ENCODE data around the gene DDX4. TPM values are rescaled to one million over a fixed set of nuclear protein-coding genes. Genes with fewer than 3 reads are reported as not detected.

The DDX4 gene
- not detected for total RNA-seq

GRCh38 chr5:55737793-55738192, at the start of gene DDX4:
Gene DDX4 (plus strand): TSS chr5:55738061. CDS start chr5:55738964, 903 bp downstream.
- Histone ChIP-seq H3K4me3 (no peak within 1 kb of the TSS), H3K27me3 (no peaks in the 10 kb centered on the region), H3K4me1 (no peaks in the 10 kb centered on the region), H3K36me3 (no peaks in the 10 kb centered on the region), H3K9me3 (no peaks in the 10 kb centered on the region), H3K27ac (no peak within 1 kb of the TSS)
- 96% methylated on average over 14 of the region's 31 CpGs; no CpG with 5 or more reads in 1 of the 2 donors for WGBS, 2 donors (ENCODE audit: low coverage in 1 of 2)
- ATAC-seq: no peak
- TF ChIP-seq POLR2A (IDR thresholded peaks at IDR 0.05): no peak
- TF ChIP-seq EP300 (IDR thresholded peaks at IDR 0.05): no peak
- no peak for TF ChIP-seq POLR2AphosphoS5 (IDR thresholded peaks at IDR 0.05)
- no peak for TF ChIP-seq CTCF (IDR thresholded peaks at IDR 0.05)

GRCh38 chr5:55691265-55692105, 46.4 kb upstream of the DDX4 start:
- Histone ChIP-seq H3K27me3 (no peaks in the 10 kb centered on the region), H3K4me1 (peaks cover 0 to 18% (median 5%) of the 10 kb centered on the region in 3 donors), H3K27ac (peak overlapping the region in 2 of 4 donors; percentile 24 to 56), H3K9me3 (no peaks in the 10 kb centered on the region), H3K36me3 (no peaks in the 10 kb centered on the region), H3K4me3 (no peak overlapping the region)
- WGBS, 2 donors (ENCODE audit: low coverage in 1 of 2): 13 to 35% methylated on average over 2 of the region's 2 CpGs
- peak; percentile 66 for ATAC-seq
- no peak for TF ChIP-seq POLR2AphosphoS5 (IDR thresholded peaks at IDR 0.05)
- TF ChIP-seq CTCF (IDR thresholded peaks at IDR 0.05): peak; percentile 66 to 88 (median 72)
- TF ChIP-seq EP300 (IDR thresholded peaks at IDR 0.05): no peak
- no peak for TF ChIP-seq POLR2A (IDR thresholded peaks at IDR 0.05)

- Histone ChIP-seq H3K9me3 (no peaks in the 10 kb centered on the region), H3K27ac (no peak overlapping the region), H3K27me3 (no peaks in the 10 kb centered on the region), H3K36me3 (peaks cover 0 to 2% of the 10 kb centered on the region in 2 donors), H3K4me3 (no peak overlapping the region), H3K4me1 (peaks cover 0 to 18% (median 5%) of the 10 kb centered on the region in 3 donors)
- peak in 1 of 4 experiments; percentile 7 for TF ChIP-seq CTCF (IDR thresholded peaks at IDR 0.05)
- no peak for TF ChIP-seq EP300 (IDR thresholded peaks at IDR 0.05)
- 41 to 62% methylated on average over 2 of the region's 2 CpGs for WGBS, 2 donors (ENCODE audit: low coverage in 1 of 2)
- ATAC-seq: no peak
Measured at GRCh38 chr5:55692106-55692417, 45.8 kb upstream of the DDX4 start.

GRCh38 chr5:55692509-55692908, 45.4 kb upstream of the DDX4 start:
- ATAC-seq: no peak
- peaks cover 0 to 18% (median 5%) of the 10 kb centered on the region in 3 donors for H3K4me1 ChIP-seq
- WGBS, 2 donors (ENCODE audit: low coverage in 1 of 2): 60 to 67% methylated on average over 1 of the region's 1 CpG
- TF ChIP-seq POLR2AphosphoS5 (IDR thresholded peaks at IDR 0.05) (no peak), EP300 (IDR thresholded peaks at IDR 0.05) (no peak), CTCF (IDR thresholded peaks at IDR 0.05) (no peak), POLR2A (IDR thresholded peaks at IDR 0.05) (no peak)
- H3K27me3 ChIP-seq: no peaks in the 10 kb centered on the region
- peaks cover 0 to 6% of the 10 kb centered on the region in 2 donors for H3K36me3 ChIP-seq
- H3K27ac ChIP-seq: no peak overlapping the region
- H3K9me3 ChIP-seq: no peaks in the 10 kb centered on the region
- H3K4me3 ChIP-seq: no peak overlapping the region
